Measurements from ENCODE around the gene MBTPS1.

MBTPS1 gene

DNA sequence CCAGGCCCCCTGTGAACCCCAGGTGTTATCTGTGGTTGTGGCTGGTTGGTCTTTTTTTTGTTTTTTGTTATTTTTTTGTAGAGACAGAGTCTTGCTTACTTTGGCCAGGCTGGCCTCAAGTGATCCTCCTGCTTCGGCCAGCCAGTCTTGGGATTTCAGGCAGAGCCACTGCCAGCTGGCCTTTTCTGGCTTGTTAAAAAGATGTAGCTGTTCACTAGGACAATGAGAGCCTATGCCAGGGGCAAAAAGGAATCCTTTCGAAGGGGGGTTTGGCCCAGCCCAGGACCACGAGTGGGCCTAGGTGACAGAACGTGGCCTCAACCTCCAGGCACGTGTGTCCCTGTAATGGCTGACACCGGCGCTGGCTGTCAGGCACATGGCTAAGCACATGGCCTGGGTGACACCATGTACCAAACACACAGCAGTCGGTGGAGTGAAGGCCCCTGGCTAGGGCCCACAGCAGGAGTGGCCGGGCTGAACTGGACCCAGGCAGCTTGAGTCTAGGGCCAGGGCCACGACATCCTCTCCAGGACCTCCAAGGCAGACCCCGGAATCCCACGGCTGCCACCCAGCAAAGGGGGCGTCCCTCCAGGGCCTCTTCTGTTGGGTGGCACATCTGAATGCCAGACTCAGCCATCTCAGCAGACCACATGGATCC lies 67.2 kb downstream of the MBTPS1 start:
- no peak for DNase-seq

DNA sequence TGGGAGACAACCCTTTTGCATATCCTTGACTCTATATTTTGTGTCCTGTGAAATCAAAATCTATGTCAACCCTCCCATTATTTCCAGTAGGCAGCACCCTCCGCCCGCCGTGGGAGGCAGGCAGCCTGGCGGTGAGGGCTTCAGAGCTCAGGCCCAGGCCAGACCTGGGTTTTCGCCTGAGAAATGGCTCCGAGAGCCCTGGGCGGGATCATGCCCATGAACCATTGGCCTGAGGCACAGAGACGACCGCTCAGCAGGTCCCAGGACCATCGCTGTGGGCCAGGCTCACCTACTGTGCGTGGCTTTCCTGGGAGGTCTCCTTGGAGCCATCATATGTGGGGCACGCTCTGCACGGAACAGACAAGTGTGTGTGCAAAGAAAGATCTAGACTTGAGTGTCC lies 67.9 kb downstream of the MBTPS1 start:
- DNase-seq: no peak

DNA sequence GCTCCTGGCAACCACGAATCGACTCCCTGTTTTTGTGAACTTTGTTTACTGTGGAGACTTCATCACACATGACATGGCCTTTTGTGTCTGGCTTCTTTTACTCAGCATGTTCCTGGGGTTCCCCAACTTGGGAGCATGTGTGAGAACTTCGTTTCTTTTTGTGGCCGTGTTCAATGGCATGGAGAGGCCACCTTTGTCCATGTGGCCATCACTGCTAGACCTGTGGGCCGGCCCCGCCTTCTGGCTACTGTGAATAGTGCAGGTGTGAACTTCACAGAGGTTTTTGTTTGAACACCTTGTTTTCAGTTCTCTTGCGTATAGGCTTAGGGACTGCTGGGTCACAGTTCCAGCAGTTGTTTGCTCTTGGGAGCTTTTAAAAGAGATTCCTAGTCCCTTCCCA lies 68.5 kb downstream of the MBTPS1 start:
- DNase-seq: no peak

DNA sequence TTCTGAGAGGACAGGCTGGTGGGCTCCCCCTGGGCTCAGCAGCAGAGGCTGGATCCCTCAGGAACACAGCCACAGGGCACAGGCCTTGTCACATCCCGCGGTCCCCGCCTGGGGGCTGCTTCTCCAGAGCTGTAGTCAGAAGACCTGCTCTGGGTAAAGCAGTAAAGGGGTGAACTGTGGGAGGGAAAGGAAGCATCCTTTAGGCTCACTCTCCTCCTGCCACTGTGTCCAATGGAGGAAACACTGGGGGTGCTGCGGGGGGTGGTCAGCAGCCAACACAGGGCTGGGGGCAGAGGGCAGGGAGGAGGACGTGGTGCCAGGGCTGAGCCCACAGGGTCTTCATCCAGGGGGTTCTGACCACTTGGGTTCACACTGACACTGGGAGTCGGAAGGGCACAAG lies 69.1 kb downstream of the MBTPS1 start:
- DNase-seq: no peak

DNA sequence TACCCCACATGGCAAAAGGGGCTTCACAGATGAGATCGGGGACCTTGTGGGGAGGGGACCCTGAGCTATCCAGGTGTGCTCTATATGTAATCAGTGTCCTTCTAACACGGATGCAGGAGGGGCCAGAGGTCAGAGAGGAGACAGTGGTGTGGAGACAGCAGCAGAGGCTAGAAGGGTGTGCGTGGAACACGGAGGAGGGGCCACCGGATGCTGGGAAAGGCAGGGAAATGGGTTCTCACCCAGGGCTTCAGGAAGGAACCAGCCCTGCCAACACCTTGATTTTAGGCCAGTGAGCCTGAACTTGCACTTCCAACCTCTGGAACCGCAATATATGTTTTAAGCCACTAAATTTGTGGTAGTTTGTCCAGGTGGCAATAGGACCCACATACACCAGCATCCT lies 69.5 kb downstream of the MBTPS1 start:
- DNase-seq: no peak

DNA sequence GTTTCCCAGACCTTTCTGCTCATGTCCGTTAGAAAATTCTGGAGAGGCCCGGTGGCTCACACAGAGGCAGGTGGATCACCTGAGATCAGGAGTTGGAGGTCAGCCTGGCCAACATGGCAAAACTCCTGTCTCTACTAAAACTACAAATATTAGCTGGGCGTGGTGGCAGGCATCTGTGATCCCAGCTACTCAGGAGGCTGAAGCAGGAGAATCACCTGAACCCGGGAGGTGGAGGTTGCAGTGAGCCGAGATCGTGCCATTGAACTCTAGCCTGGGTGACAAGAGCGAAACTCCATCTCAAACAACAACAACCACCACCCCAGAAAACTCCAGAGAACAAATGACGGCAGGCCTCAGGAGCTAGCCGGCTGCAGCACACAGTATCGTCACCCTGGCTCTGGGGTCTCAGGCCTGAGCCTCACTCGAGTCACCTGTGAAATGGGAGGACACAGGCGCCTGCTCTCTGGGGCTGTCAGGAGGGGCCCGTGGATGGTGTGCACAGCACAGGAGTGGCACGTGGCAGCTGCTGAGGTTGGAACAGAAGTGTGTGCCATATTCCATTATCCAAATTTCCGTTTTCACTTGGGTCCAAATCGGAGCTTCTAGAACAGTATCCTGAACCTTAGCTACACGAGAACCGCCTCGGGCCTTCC lies 70.8 kb downstream of the MBTPS1 start:
- no peak for DNase-seq

DNA sequence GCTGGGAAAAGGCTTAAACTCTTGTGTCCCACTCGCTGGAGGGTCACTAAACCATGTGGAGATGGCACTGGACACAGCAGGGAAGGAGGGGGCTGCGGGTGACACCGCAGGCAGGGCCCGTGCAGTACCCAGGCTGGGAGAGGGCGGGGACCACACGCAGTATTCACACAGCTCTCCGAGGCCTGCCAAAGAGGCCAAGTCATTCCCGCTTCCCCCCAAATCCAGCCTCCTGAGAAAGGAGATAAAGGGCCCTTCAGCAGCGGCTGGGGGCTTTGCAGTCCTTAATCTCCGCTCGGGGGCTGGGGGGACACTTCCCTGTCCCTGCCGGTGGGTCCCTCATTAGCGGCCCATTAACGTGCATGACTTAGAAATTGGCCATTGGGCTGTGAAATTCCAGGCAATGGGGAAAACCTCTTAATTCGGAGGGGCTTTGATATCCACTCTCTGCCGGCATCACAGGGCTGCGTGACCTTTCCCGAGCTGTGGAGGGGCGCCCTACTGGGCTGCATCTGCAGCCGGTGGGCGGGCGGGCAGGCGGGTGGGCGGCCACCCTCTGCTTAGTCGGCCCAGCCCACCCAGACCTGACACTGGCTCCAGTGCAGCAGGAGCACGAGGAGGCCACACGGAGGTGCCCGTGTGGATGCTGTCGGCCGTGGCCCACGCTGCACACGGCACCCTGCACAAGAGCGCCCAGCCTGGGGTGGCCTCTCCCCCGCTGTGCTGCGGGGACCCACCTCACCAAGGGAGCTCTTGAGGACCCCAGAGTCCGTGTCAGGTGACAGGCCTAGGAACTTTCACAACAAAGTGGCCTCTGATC lies 71.5 kb downstream of the MBTPS1 start:
- DNase-seq: no peak

DNA sequence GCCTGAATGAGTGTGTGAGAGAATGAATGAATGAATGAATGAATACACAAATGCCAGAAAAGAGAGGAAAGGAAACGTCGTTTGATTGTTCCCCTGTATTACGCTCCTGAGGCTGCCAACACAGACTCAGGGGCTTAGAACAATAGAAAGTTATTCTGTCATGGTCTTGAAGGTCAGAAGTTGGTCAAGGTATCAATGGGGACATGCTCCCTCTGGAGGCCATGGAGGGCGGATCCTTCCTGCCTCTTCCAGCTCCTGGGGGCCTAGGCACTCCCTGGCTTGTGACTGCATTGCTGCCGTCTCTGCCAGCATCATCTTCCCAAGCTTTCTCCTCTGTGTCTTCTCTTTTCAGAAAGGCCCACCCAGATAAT lies 72.6 kb downstream of the MBTPS1 start:
- no peak for DNase-seq

DNA sequence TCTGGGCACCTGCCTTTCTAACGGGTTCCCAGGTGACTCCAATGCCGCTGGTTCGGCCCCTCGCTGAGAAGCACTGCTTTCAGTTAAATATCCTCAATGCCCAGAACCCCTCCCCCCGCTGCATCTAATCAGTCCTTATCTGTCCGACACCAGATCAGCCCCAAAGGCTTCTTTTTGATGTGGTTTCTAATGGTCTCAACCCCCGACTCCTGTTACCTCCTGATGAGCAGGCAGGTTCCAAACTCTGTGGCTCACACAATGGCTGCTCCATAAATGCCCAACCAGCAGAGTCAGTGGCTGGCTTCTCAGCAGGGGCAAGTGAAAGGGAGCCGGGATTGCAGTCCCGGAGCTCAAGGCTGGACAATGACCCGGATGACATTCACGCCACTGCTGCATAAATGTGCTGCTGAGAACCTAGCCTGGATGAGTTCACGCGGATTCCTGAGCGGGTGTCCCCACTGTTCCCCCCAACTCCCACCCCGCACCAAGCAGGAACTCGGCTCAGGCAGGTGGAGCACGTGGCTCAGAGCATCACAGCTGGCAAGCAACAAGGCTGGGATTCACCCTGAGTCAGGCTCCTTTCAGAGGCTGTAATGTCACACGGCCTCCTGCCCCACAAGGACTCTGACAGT lies 73.1 kb downstream of the MBTPS1 start:
- DNase-seq: no peak

DNA sequence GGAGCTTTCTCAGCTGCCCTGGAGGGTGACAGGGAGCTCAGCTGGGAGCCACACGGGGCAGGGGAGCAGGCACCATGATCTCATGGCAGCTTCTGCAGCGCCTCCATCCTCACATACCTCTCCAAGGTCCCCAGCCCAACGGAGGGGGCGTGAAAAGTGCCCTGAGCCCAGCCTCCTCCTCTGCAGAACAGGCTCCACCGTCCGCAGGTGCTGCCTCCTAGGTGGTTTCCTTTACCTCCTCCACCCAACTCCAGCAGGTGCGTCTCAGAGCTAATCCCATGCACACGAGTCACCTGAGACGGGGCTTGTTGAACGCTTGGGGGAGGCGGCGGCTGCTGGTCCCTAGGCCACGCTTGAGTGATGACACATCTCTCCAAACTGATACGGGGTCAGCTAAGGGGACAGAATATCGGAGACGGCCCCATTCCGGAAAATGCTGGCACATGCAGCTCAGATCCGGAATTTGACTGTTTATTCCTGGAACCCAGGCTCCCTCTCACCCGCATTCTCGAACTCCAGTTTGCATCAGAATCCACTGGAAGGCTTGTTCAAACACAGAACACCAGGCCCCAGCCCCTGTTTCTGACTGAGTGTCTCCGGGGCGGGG lies 73.8 kb downstream of the MBTPS1 start:
- peak; percentile 76 for DNase-seq

DNA sequence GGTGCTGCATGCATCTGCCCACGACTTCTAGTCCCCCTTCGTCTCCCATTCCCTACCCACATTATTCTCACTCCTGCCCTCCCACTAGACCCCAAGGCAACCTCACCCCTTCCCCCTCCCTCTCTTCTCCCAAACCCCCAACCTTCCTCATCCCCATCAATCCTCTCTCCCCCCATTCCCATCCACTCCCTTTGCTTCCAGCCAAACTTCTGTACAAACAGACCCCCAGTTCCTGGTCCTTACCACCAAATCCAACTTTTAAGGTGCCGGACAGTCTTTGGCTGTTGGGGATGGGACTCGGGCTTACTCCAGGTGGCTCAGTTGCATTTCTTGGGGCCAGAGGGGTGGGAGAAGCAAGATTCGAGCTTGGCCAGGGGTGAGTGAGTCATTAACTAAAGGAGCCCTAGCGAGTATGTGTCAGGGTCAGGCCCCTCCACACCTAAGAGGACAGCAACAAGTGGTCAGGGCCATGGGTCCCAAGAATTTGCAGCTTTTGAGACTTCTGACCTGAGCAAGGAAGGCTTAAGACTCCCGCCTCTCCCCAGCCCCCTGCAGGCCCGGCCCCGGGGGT lies 74.3 kb downstream of the MBTPS1 start, which contains the start of gene SLC38A8:
TSS of gene SLC38A8 (minus strand) at position 488 of the 571 bp plus-strand sequence. CDS start 638 bp downstream, outside the sequence.
- no peak for DNase-seq

DNA sequence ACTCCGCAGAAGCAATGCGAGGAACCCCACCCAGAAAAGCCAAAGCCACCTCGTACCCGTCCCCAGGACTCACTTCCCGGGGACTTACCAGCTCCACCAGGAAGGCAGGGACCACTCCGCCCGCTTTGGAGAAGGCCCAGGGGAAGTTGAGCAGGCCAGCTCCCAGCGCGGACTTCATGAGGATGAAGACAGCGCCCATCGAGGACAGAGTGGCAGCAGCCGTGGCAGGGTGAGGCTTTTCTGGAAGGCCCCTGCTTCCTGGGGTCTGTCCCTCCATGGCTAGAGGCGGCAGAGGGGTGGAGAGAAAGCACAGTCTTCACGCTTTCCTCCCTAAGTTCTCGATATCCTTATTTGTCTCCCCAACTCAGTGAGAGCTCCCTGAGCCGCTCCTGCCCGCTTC lies 74.9 kb downstream of the MBTPS1 start:
- no peak for DNase-seq

DNA sequence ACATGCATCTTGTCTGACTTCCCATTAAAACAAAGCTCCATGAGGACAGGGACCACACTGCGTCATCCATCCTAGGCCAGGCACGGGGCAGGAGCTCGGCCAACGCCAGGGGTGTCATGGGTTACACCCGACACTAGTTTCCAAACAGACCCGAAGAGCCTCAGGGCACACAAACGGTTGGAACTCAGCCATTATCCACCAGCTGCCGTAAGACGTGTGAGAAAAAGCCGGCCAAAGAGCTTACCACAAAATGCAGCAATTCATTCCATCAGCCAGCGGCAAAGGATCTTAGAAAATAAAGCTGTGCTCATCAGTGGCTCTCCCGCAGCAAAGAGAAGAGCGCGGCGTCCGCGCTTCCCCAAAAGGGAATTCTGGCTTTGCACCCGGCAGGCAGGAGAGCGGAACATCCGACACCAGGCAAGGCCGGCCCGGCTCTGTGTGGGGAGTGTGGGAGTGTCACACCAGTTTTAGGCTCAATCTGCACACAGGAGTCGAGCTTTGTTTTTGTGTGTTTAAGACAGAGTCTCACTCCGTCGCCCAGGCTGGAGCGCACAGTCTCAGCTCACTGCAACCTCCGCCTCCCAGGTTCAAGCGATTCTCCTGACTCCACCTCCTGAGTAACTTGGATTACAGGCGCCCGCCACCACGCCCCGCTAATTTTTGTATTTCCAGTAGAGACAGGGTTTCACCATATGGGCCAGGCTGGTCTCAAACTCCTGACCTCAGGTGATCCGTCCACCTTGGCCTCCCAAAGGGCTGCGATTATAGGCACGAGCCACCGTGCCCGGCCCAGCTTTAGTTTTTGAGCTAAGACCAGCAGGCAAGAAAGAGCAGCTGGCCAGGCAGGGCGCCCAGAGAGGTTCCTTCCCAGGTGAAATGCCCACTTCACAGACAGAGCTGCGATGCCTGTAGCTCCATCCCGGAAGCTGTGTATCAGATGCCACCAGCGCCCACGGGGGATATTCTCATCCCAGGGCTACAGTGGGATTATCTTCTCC lies 75.6 kb downstream of the MBTPS1 start:
- DNase-seq: no peak

DNA sequence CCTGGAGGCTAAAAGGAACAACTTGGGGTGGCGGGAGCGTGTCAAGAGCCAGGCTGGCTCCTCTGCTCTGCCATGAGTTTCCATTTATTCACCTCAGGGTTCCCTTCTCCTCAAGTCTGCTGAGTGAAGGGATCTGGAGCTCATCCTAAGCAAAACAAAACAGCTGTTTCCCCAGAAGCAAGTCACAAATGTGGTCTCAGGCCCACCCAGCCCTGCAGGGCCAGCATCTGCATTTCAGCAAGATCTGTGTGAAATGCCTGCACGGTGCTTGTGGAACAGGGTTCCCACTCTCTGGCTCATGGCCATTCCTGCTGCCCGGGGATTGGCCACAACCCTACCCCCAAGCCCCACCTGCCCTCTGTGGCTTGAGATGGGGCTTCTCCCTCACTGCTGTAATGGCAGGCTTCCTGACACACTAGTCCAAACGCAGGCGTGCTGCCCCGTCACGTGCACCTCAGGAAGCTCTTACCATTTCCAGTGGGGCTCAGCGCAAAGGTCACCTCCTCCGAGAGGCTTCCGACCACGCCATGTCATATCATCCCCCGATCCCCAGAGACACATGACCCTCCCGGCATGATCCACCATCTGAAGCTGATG lies 76.4 kb downstream of the MBTPS1 start:
- no peak for DNase-seq

DNA sequence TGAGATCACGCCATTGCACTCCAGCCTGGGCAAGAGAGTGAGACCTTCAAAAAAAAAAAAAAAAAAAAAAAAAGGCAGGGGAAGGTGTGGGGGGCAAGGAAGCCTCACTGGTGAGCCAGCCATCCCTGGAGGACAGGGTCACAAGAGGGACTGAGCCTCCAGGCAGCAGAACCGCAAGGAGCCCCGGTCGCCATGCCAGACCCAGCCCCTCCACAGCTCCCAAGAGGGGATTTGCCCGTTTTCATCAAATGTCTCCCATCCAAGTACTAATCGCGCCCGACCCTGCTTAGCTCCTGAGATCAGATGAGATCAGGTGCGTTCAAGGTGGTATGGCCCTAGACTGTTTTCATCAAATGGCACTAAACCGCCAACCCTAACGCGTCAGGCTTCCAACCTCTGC lies 77.0 kb downstream of the MBTPS1 start:
- no peak for DNase-seq

DNA sequence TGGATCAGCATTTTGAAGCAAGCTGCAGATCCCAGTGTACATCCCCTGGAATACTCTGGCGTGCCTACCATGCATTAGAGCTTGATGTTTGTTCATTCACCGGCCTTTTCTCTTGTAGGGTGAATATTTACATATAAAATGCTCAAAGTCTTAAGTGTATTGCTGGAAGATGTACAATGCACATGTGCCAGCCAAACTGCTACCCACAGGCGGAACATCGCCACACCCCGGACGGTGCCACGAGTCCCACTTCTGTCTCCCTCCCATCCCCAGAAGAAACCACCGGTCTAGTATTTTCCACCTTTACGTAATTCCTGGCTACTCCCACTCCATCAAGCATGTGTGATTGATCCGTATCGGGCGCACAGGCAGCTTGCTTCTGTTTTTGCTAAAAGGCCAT lies 78.3 kb downstream of the MBTPS1 start:
- DNase-seq: no peak

DNA sequence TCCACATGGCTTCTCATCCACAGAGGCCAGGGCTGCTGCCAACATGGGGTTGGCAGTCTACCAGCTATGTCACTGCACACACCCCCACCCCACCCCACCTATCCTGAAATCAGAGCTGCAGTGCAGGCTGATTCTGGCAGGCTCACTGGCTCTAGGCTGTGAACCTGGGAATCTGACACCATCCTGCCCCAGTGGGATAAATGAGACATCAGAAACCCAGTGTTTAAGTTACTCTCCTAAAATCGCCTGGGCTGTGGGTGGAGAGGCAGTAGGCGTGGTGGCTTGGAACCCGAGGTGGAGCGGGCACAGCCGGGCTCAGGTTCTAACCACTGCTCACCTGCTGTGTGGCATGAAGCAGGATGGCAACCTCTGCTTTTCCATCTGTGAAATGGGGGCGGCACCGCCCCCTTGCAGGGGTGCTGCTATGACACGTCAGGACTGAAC lies 79.7 kb downstream of the MBTPS1 start:
- peak; percentile 86 for DNase-seq

DNA sequence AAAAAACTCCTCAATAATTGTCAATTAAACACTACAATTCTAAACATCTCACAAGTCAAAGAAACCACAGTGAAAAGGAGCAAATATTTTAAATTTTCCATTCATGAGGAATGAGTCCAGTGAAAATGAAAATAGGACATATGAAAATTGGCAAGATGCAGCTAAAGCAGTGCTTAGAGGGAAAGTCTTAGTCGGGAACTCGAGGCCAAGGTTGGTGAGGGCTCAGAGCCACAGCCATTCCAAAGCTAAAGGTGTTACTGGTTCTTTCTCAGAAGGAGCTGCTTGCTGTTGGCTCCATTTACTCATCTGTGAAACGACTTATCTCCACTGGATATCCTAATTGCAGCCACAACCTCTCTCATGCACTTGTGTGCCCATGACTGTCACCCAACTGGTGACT lies 80.6 kb downstream of the MBTPS1 start:
- no peak for DNase-seq

DNA sequence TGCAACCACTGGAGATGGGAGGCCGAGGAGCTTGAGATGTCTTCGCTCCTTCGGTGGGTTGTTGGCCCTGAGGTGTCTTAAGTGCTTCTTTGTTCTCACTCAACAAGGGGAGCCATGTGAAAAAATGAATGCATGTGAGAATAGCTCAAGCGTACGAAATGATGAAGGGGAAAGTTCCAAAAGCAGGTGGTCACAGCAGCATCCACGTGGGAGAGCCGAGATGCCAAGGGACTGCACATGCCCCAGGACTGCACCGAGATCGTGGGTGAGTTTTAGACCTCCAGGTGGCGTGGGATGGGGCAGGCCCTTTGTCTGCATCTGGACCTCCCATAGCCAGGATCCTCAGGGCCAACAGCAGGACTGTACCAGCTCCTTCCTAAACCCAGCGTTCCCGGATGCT lies 82.2 kb downstream of the MBTPS1 start:
- DNase-seq: no peak

DNA sequence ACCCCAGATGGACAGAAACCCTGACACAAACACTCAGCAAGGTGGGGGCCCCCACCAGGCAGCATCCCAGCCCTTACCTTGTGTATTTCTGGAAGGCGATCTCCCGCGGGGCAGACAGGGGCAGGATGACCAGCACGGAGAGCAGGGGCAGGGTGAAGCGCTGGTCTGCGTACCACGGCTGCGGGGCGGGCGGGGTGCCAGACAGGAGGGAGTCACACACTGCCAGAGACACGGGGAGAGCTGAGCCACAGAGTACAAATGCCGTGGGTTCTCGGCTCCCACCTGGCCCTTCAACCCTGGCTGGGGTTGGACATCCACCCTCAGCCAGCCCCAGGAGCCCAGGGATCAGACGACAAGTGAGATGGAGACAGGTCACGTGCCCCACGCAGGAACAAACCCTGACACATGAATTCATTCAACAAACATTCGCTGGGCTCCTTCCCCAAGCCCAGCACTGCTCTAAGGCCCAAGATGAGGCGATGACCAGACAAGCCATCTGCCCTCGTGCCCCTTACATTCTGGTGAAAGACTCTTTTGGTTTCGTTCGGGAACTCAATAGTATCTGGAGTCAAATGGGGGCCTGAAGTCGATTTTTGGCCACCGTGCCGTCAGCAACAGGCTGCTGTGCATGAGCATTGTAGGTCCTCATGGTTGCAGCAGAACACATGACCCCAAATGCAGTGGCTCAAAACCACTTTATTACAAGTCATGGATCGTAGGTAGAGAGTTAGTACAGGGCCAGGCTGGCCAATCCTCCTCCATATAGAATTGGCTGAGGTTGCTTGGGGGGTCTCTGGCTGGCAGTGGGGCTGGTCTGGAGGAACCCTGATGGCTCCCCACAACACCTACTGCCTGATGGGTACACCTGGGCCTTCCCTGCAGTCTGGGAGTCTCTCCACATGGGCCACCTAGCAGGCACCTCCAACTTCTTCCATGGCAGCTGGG lies 83.2 kb downstream of the MBTPS1 start:
- no peak for DNase-seq

Data from NCI-H2171 (cell line).